GM21529 (cell line): ENCODE measurements around the gene SMAP2.
A peak's percentile ranks its signal among the peaks of the same experiment; 100 is the strongest.

Experiments
- ATAC-seq: cut with Tn5 transposase; IDR thresholded peaks from one replicate; pipeline ENCODE4 v1.9.1; 2021; ENCODE audit not compliant: unreplicated experiment

The SMAP2 gene

DNA sequence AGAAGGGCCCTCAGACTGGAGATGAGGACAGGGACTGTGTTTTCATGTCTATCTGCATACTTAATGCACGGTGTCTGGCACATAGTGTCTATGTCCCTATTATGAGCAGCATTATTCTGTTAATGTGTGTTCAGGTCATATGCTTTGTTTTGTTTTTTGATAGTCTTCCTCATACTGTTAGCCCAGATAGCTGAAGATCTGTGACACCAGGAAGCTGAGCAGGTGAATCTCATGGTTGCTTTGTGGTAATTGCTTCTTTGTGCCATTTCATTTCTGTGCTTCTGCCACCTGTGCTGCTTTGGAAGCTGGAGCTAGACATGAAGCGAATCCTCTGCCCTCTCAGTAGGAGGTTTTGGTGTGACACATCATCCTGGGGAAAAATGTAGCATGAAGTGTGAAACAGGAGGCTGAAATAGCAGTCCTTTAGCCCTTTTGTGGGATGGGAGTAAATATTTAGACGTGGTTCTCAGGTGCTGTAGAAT is 15.8 kb downstream of the SMAP2 start:
- no peak for ATAC-seq

DNA sequence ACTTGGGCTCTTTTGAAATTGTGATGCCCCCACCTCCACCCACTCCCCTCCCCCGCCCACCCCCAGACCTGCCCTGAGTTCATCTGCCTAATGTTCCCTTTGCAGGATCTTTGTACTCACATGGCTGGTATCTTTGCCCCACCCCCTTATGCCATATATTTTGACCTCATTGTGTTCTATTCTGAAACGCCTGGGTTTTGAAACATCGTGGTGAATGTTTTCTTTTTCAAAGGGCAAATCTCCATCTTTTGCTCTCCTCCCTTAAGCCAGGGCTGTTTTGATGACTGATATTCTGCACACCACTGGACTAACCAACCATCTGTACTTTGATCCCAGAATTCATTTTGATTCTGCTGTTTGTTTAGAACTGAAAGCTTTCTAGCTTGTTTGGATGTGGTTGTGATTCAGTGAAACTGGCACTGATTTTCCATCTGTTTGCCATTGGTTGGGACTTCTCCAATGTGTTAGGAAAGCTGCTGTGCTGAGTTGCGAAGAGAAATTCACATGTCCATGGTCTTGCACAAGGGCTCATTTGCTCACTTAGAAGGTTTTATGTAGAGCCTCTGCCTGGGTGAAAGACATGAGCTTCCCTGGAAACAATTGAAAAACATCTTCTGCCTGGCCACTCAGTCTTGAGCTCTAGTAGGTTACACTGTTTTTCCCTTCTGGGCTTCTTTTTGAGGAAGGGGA is 16.5 kb downstream of the SMAP2 start:
- ATAC-seq, result no peak

DNA sequence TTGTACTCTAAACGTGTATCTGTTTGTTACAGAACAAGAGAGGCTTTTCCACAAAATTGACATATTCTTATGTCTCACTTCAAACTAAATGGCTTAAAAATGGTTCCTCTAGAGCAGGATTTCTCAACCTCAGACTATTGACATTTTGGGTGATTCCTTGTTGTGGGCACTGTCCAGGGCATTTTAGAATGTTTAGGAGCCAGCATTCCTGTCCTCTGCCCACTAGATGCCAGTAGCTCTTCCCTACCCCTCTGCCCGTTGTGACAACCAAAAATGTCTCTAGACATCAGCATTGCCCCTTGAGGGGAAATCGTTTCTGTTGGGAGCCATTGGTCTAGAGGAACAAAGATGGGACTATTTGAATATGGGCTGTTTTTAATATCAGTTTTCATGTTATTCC is 17.3 kb downstream of the SMAP2 start:
- ATAC-seq, result no peak

DNA sequence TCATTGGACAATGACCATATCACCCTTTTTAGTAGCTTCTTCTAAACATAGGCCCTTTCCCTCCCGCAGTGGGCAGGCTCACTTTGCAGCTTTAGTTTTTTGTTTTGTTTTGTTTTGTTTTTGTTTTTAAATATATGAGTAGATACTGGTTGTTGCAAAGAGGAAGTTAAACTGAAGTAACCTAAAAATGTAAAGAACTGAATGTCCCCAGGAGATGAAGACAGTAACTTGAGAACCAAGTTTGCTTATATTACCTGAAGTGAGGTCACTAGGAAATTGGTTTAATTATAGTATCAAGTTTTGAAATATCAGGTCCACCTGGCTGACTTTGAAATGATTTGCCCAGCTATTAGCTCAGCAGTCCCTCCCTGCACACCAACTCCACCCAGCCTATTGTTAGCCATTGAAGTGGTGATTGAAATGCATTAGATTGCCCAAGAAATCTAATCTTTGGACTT is 18.2 kb downstream of the SMAP2 start:
- ATAC-seq, result peak; percentile 47

DNA sequence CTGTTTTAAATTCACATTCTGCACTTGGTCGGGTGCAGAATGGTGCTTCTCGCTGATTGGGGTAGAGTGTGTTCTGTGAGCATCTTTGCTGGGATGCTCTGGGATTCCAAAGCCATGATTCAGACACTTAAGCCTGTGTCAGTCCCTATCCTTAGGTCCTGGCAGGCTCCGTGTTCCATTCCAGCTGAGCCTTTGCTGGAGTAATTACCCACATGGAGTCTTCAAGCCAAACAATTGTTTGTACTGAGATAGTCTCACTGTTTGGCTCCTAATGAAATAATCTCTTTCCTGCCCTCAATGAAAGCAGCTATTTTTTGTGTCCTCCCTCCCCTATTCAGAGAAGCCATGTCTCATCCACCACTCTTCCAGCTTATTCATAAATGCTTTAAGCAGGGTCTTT is 18.7 kb downstream of the SMAP2 start:
- ATAC-seq, result no peak

DNA sequence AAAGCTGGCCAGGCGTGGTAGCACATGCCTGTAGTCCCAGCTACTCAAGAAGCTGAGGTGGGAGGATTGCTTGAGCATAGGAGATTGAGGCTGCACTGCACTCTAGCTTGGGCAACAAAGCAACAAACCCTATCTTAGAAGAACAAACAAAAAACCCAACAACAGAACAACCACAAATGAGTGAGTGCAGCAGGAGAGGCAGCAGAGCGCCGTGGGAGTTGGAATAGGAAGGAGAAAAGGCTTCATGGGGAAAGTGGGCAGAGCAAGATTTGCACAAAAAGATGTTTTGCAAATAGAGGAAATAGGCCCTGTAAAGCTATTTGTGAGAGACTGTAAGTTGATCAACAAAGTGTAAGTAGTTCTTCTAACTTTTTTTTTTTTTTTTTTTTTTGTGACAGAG is 19.6 kb downstream of the SMAP2 start:
- no peak for ATAC-seq

DNA sequence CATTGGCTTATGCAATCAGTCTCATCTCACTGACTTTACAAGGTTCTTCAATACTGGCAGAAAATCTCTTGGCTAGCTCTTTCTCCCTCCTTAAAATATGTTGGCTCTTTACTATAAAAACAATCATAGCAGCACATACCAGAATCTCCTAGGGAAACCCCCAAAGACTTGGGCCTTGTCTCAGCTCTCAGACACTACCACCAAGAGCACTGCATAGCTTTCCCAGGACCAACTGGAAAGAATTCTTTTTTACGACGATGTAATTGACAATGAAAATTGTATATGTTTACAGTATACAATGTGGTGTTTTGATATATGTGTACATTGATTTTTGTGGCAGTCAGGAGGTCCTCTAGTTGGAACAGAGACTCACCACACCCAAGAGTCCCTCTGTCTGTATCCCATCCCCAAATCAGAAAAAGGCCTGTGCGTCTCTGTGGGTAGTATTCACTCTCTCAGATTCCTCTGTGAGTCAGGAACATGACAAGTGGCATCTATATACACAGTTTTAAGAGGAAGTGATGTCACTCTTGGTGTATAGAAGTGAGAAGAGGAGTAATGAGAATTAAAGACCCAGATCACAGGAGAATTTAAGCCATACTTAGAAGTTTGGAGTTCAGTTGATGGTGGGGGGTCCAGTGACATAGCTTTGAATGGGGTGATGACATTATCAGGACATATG is 21.1 kb downstream of the SMAP2 start:
- no peak for ATAC-seq

DNA sequence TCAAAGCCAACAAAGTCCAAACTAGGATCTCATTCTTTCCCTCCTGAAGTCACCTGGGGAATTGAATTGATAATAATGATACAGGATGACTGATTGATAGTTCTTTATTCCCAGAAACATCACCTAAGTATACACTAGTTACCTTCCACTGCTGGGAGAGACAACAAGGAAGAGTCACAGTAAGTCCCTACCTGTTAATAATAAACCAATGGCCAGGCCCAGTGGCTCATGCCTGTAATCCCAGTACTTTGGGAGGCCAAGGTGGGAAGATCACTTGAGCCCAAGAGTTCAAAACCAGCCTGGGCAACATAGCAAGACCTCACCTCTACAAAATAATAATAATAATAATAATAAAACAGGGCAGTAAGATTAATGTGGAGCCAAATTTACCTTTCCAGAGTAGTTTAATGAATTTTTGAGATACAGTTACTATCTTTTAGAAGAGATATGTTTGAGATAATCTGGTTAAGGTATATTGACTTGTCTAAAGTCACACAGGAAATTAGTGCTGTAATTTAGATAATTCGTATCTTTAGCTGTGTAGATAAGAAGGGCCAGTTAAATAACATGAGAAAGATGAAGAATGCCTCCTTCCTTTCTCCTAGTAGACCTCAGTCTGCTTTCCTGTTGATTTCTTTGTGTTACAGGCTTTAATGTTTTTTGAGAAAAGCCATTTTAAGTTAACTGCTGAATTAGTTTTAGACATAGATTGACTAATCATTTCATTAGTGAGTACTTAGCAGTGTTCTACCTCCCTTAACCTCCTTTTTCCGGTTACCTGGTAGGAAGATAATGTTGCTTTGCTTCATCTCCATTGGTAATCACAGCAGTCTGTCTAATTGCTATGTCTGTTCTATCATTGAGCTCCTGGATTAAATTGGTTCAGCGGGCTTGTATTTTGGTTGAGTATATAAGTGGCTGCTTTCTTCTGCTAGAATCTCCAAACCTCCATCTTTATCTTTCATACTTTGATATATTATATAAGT is 22.0 kb downstream of the SMAP2 start:
- ATAC-seq, result no peak

DNA sequence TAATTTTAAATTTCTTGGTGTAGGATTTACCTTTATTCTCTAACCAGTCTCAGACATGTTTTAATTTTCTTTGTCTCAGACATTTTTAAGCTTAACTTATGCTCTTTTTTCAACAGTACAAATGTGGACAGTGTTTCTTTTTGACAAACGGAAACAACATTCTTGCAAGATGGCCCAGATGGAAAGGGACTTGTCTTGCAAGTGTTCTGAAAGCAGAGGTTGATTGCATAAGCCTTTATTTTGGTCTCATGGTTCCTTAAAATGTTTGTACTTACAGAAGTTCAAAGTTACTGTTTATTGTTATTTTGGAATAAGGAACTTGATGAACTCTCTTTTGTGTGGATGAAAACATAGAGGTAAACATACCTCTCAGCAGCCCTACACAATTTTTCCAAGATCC is 22.9 kb downstream of the SMAP2 start:
- no peak for ATAC-seq

DNA sequence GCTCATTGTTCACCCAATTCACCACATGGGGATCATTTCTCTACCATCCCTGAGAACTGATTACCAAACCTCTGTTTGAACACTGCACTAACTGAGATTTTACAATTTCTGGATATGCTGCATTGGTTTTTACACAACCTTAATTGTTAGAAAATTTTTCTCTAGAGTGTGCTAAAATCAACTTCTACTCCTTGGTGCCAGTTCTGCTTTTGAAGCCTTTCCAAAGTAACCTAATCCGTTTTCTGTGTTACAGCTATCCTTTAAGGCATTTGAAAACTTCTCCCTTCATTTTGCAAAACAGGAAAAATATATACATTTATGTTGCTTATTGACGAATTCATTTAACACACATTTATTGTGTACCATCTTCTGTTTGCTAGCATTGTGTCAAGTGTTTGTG is 23.7 kb downstream of the SMAP2 start:
- ATAC-seq, result no peak

DNA sequence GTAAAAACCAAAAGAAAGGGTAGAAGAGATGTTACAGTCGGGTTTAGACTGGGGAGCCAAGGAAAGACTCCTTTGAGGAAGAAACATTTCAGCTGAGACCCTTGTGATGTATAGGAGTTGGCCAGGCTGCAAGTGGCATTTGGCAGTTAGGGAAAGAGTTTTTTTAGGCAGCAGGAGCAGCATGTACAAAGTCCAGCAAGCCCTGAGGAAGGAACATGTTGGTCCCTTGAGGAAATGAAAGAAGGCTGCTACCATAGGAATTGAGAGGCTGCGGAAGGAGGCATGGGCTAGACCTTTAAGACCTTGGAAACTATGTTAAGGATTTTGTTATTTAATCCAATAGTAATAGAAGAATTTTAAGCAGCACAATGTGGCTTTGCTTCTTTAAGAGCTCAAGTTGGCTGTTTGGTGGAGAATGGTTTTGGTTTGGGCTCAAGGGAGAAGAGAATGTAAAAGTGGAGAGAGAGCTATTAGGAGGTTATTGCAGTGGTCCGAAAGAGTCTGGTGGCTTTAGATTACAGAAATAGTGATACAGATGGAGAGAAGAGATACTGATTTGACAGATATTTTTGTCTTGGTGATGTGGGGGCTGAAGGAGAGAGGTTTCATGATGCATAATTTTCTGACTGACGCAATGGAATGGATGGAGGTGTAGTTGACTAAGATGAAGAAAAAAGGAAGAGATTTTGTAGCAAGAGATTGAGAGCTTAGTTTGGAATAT is 26.6 kb downstream of the SMAP2 start:
- ATAC-seq, result peak; percentile 55

DNA sequence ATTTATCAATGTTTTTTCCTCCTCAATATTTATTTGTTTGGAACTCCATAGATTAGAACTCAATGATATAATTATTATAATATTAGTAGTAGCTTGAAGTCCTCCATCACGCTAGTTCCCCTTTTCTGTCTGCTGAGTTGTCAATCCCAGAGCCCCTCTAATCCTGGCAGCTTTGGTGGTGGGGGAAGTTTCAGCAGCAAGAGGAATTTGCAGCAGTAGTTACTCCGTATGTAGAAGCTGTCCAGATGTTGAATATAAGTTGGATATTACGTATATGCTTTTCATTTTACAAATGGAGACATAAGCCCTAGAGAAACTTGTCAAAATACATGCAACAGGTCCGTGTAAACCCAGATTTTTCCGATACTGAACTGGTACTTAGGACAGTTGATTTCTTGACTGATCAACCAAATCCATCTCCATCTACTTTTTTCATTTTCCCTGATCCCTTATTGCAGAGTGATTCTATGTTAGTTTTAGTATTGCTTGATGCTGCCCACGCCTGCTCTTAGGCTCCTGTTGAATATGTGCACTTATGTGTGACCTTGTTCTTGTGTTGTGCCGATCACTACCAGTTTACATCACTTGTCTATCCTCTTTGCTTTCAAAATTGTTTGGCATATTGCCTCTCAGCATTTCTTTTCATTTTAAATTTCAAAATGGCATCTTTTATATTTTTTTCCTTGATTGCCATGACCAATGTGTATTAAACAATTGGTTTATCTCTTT is 28.1 kb downstream of the SMAP2 start:
- ATAC-seq, result no peak

DNA sequence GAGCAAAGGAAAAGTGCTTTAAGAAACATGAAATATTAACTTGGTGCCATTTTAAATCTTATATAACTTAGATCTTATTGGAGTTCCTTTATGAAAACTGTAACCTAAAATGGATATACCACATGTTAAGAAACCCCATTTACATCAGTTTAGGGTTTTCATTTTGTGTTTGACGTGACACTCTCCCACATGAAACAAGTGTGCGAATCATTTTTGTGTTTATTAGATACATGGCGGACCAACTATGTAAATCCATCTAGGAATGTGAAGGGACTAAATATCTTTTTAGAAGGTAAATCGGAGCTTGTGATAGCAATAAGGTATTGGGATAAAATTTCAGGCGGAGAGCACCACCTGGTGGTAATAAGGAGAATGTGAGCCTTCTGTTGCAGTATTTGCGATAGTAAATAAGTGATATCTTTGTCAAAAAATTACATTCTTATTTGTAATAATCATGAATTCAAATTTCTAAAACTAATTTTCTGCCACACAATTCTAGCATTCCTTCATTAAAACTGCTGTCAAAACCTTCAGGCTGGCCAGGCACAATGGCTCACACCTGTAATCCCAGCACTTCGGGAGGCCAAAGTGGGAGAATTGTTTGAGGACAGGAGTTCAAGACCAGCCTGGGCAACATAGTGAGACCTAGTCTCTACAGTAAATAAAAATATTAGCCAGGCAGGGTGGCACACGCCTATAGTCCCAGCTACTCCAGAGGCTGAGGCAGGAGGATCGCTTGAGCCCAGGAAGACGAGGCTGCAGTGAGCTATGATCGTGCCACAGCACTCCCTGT is 31.3 kb downstream of the SMAP2 start:
- no peak for ATAC-seq

DNA sequence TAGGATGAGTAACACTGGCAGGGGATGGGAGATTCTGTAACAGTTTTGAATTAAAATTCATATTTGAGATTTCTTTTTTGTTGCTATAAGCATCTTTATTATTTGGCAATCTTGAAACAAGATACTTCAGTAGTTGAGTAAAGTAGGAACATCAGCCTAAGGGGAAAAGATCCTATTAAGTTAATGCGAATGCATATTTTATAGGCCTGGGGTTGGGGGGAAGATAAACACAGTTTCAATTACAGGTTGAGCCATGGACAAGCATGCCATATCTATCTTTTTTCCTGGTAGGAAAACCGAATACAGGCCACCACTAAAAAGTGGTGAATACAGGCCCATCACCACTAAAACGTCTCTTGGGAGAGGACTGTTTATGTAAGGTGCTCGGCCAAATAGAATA is 32.3 kb downstream of the SMAP2 start:
- ATAC-seq, result no peak

DNA sequence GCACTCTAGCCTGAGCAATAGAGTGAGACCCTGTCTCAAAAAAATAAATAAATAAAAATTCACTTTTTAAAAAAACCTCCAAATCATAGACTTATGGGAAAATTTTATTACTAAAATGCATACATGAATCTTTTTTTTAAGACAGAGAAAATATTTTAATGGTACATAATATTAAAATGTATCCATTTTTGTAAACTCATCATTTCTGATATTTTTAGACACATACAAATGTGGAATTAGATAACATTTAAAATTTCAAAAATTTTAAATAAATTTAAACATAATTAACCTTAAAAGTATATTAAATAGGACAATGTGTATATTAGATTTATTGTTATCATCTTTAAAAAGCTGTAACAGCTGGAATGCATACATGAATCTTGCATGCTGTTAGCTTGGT is 33.9 kb downstream of the SMAP2 start:
- no peak for ATAC-seq

DNA sequence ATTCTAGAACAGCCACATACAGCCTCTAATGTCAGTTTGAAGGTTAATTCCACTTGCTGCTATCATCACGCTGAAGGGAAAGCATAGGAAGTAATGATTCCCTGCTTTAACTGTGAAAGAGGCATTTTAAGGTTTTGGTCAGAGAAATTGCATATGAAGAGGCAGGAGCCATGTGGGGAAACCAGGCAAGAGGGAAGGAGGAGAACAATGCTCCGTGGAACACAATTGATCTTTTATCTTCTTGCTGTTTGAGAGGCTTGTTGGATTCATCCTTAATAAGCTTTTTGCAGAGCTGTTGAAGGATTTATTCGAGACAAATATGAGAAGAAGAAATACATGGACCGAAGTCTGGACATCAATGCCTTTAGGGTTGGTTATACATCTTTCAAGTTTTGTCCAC is 35.9 kb downstream of the SMAP2 start:
- no peak for ATAC-seq

DNA sequence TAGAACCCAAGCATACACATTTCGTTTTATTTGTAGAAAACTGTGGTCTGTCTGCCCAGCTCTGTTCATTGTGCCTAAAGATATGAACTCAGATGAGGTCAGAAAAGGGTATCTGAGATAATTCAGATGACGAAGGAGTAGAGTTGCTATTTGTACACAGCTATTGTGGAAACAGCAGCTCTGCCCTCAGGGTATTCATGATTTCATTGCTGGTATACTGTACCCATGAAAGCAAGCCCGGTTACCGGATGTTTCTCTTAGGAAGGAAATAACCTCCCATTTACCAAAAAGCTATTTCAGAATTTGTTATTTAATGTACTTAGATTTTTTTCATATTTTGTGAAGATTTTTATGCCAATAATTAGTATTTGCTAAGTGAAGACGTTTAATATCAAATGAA is 37.8 kb downstream of the SMAP2 start:
- ATAC-seq, result no peak

DNA sequence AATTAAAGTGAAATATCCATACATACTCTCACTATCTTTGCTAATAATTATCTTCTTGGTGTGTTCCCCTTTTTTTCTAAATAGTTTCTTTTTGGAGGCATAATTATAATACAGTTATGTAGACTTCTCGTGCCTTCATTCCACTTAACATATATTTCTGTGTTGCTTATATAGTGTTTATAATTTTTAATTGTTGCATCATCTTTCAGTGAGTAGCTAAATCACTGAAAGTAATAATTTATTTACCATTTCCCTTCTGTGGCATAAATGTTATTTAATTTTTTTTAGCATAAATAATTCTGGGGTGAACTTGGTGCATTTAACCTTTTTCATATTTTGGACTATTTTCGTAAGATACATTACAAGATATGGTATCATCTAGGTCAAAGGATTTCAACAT is 38.3 kb downstream of the SMAP2 start:
- no peak for ATAC-seq

DNA sequence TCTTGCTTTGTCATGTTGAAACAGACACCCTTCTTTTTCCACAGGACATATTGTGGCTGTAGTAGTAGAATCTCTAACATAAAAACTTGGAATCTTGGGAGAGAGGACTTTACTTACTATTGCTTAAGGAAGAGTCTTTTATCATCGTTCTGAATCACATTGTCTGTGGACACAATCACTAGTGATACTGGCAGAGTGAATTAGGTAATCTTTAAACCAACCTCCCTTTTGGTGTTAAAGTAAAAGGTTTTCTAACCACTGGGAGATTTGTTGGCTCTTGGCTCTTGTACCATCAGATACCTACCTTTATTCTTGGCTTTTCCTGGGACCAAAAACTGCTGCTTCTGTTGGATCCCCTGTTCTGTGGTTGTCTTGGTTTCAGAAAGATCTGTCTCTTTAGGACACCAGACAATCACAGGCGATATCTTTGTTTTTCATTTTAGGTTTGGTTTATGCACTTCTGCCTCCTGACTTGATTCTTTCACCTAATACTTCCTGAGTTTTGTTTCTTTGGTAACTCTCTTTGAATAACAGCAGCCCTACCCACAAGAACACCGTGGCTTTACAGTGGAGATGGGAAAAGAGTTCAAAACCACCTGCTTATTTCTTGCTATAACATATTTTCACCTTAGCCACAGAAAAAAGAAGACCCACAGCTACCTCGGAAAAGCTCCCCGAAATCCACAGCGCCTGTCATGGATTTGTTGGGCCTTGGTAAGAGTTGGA is 40.2 kb downstream of the SMAP2 start:
- no peak for ATAC-seq
